Transverse colon (tissue), 4 donors: ENCODE data around the gene RAB3A.

Source experiments
- EP300 ChIP-seq: sonication (generic); formaldehyde crosslinking; IDR thresholded peaks from one replicate; pipeline ENCODE4 v1.6.1; 2017; ENCODE audit warnings: antibody characterized with exemption, low read depth
- POLR2A ChIP-seq: fragments of 450-650 bp; IDR thresholded peaks from one replicate; pipeline ENCODE4 v1.6.1; 2016; ENCODE audit warnings: antibody characterized with exemption, mild to moderate bottlenecking, moderate library complexity
- POLR2AphosphoS5 ChIP-seq, 3 donors: sonication (generic); formaldehyde crosslinking; IDR thresholded peaks; one replicate each; pipeline ENCODE4 v1.6.1; 2016; ENCODE audit warnings: antibody characterized with exemption in 3 of 3
- TF ChIP-seq, protein P1 (sequence below), 5 experiments: fragments of 200-600 bp in 3 of 5; fragments of 450-650 bp in 2 of 5; sonication (generic) in 3 of 5; IDR thresholded peaks; 1 replicate in 2 of 5; 2 replicates in 3 of 5; pipeline ENCODE4 v1.5.1; 2016 to 2017; ENCODE audit warnings: antibody characterized with exemption in 5 of 5, inconsistent platforms in 3 of 5, mild to moderate bottlenecking in 2 of 5, moderate library complexity in 1 of 5

DNA sequence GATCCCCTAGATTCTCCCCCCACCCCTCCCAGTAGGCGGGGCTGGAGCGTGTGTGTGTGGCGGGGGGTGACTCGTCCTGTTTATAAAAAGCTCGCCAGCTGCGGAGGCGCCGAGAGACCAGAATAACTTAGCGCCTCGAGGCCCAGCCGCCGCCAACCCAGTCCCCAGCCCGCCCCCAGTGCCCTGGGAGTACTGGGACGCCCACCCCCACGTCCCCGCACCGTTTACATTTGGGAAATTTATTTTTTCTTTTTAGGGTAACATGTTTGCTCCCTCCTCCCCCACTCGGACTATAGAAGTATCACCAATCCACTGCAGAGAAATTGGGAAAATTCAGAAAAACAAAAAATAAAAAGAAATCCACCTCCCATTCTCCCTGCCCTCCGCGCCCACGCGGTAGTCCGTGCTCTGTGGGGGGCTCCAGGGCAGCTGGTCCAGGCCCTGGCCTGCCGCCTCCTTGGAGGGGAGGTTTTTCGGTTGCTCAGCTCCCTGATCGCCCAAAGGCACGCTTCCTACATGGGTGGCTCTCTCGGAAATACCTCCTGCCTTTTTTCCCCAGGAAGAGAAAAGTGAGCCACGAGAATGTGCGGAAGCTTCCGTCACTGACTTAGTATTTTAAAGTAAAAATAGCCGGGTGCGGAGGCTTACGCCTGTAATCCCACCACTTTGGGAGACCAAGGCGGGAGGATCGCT is 1.5 kb upstream of the RAB3A start:
- TF ChIP-seq, protein P1, sequence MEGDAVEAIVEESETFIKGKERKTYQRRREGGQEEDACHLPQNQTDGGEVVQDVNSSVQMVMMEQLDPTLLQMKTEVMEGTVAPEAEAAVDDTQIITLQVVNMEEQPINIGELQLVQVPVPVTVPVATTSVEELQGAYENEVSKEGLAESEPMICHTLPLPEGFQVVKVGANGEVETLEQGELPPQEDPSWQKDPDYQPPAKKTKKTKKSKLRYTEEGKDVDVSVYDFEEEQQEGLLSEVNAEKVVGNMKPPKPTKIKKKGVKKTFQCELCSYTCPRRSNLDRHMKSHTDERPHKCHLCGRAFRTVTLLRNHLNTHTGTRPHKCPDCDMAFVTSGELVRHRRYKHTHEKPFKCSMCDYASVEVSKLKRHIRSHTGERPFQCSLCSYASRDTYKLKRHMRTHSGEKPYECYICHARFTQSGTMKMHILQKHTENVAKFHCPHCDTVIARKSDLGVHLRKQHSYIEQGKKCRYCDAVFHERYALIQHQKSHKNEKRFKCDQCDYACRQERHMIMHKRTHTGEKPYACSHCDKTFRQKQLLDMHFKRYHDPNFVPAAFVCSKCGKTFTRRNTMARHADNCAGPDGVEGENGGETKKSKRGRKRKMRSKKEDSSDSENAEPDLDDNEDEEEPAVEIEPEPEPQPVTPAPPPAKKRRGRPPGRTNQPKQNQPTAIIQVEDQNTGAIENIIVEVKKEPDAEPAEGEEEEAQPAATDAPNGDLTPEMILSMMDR (IDR thresholded peaks at IDR 0.05), result no peak
- TF ChIP-seq EP300 (no peak), POLR2A (peak; percentile 19), POLR2AphosphoS5 (IDR thresholded peaks at IDR 0.05) (peak in 2 of 3 donors; percentile 12 to 50)
